GM21423 (cell line): ENCODE results near the gene SPINT2.

Experiments
- ATAC-seq: cut with Tn5 transposase; IDR thresholded peaks from one replicate; pipeline ENCODE4 v1.9.1; 2021; ENCODE audit warnings: mild to moderate bottlenecking, moderate library complexity; ENCODE audit not compliant: unreplicated experiment

SPINT2 gene

GRCh38 chr19:38266981-38267597 is 2.7 kb downstream of the SPINT2 start:
- no peak for ATAC-seq

GRCh38 chr19:38267761-38268483 is 3.5 kb downstream of the SPINT2 start:
- ATAC-seq: no peak

- no peak for ATAC-seq
Observed at GRCh38 chr19:38268539-38268938, 4.2 kb downstream of the SPINT2 start.

DNA sequence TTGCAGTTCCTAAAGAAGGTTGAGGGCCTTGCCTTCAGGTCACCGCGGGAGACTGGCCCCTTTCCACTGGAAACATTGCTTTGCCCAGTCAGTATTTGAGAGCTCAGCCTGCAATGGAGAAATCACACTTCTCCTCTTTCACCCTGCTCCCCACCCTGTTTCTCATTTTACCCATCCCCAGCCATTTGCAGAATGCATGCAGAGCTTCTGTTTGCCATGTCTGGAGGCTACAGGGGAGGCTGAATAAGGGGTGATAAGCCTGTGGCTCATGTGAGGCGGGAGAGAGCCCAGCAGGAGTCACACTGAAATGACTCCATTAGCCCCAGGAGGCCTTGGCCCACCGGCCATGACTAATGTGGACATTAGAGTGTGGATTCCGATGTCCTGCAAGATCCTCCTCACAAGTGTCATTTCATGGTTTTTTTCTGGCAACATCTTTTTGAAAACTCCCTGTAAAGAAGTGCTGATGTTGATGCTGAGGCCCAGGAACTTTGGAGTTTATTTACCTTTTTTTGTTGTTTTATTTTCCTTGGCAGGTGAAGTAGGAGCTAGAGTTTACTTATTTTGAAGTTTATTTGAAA is 6.3 kb downstream of the SPINT2 start:
- no peak for ATAC-seq

GRCh38 chr19:38273499-38273898 is 9.1 kb downstream of the SPINT2 start:
- no peak for ATAC-seq

DNA sequence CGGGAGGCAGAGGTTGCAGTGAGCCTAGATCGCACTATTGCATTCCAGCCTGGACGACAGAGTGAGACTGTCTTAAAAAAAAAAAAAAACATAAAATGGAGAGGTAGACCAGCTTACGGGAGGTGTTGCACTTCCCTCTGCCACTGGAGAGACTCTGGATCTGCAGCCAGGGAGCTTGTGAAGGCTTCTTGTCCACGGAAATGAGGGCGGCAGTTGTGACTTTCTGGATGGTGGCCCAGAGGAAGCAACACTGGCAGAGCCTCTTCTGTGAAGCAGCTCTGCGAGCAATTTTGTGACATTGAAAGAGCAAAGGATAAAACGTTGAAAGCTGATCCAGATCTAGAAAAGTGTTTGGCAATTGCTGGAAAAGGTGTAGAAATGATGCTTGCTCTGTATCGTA is 10.4 kb downstream of the SPINT2 start:
- no peak for ATAC-seq

DNA sequence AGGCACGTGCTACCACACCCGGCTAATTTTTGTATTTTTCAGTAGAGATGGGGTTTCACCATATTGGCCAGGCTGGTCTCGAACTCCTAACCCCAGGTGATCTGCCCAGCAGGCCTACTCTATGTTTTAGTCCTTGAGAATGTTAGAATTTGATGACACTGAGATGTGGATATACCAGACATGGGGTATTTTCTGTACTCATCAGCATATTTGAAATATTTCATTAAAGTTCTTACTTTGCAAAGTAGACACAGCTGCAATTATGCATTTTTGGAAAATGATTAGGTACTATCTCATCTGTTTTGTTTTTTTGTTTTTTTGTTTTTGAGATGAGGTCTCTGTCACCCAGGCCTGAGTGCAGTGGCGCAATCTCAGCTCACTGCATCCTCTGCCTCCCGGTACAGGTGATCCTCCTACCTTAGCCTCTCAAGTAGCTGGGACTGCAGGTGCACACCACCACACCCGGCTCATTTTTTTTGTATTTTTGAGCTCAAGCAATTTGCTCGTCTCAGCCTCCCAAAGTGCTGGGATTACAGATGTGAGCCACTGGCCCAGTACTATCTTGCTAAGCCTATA is 12.7 kb downstream of the SPINT2 start:
- no peak for ATAC-seq

GRCh38 chr19:38277549-38277948 is 13.2 kb downstream of the SPINT2 start:
- no peak for ATAC-seq

DNA sequence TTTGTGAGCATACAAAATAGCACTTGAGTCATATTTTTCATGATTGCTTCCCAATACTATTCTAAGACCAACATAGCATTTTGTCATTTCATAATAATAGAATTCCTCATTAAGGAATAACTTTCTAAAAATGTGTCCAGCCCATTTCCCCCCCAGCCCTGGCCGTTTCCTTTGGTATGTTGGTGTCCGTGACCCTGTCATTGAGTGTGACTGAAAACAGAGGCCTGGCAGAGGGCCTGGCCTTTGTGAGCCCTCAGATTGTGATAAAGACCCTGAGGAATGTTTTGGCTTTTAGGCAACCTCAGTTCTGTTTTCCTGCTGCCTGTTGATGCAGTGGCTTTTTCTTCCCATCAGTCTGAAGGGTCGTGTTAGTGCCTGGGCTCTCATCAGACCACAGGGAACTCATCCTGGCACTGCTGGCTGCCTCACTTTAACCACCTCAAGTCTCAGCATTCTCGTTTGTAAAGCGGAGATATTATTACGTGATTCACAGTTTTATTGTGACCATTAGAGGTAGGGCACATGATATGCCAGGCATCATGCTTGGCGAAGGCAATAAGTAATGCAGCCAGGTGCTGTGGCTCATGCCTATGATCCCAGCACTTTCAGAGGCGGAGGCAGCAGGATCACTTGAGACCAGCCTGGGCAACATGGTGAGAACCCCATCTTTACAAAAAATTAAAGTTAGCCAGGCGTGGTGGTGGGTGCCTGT is 13.8 kb downstream of the SPINT2 start:
- ATAC-seq: no peak

DNA sequence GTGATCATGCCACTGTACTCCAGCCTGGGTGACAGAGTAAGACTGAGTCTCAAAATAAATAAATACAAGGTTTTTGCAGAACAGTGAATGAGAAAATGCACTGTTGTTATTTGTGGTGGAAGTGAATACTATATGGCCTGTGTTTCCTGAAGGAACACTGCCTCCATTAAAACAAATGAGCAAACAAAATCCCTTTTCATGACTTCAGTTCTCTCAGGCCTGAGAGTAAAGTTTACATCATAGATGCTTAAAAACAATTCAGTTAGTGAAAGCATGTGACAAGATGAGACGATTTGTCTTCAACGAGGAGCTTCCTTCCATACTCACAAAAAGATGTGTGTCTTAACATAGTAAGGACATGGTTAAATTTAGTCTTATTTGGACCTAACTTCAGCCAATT is 14.4 kb downstream of the SPINT2 start:
- ATAC-seq: no peak

- no peak for ATAC-seq
Observed at GRCh38 chr19:38280030-38280921, 15.9 kb downstream of the SPINT2 start.

- ATAC-seq: no peak
Observed at GRCh38 chr19:38281811-38282566, 17.6 kb downstream of the SPINT2 start.

DNA sequence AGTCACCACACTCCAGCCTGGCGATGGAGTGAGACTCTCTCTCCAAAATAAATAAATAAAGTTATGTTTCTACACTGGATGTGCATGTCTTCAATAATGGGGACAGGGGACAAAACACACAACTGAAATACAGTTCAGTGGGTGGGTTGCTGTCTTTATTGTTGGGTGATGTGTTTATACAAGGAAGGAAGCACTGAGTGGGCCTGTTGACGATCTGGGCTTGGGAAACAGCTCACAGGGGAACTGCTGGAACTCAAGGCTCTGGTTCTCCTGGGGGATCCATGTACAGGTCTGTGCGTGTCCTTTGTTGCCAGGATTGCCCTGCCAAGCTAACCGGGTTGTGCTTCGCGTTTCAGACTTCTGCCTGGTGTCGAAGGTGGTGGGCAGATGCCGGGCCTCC is 18.9 kb downstream of the SPINT2 start:
- no peak for ATAC-seq

- ATAC-seq: no peak
Observed at GRCh38 chr19:38284422-38284821, 20.0 kb downstream of the SPINT2 start.

- no peak for ATAC-seq
Observed at GRCh38 chr19:38285567-38285966, 21.2 kb downstream of the SPINT2 start.

GRCh38 chr19:38287604-38288003 is 23.2 kb downstream of the SPINT2 start:
- ATAC-seq: no peak

- ATAC-seq: no peak
Observed at GRCh38 chr19:38288123-38288855, 23.9 kb downstream of the SPINT2 start.

DNA sequence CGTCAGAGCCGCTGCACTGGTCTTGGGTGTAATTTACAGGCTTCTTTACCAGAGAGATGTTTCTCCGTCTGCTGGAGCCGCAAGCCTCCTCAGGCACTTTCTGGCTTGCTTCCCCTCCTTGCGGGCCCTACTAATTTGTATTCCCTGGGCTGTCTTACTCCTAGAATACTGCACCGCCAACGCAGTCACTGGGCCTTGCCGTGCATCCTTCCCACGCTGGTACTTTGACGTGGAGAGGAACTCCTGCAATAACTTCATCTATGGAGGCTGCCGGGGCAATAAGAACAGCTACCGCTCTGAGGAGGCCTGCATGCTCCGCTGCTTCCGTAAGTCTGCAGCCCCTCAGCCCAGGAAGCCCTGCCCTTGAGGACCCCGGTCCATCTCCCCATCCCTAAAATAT is 25.6 kb downstream of the SPINT2 start:
- no peak for ATAC-seq

GRCh38 chr19:38290631-38291147 is 26.3 kb downstream of the SPINT2 start:
- no peak for ATAC-seq
